ENCODE data around the gene KRTAP16-1.

The KRTAP16-1 gene

GRCh38 chr17:41325611-41326010, 16.5 kb upstream of the KRTAP16-1 start:
- TF ChIP-seq EZH2phosphoT487 (conservative IDR thresholded peaks at IDR 0.05; ENCODE audit: low read length) (no peak), CTCF (IDR thresholded peaks at IDR 0.05; ENCODE audit: insufficient read depth, low read length, poor library complexity, severe bottlenecking) (no peak)
- no peaks in the 10 kb centered on the region for H3K27me3 ChIP-seq (ENCODE audit: low read length)
- no peaks in the 10 kb centered on the region for H3K9me3 ChIP-seq (ENCODE audit: insufficient read depth, low read length)
- H3K9ac ChIP-seq (ENCODE audit: low read length) = no peak overlapping the region
- no peak overlapping the region for H3K4me3 ChIP-seq (ENCODE audit: insufficient read depth, low read length, poor library complexity, severe bottlenecking)
- H4K20me1 ChIP-seq (ENCODE audit: low read depth, low read length) = no peaks in the 10 kb centered on the region
- no peaks in the 10 kb centered on the region for H3K79me2 ChIP-seq (ENCODE audit: insufficient read depth, low read length)
- no peaks in the 10 kb centered on the region for H3F3A ChIP-seq (ENCODE audit: insufficient read depth)
- no peaks in the 10 kb centered on the region for H3K9me2 ChIP-seq (replicated peaks; ENCODE audit: insufficient read depth, low read length)
- H3K36me3 ChIP-seq (ENCODE audit: low read length) = no peaks in the 10 kb centered on the region
- no peak overlapping the region for H2AFZ ChIP-seq (ENCODE audit: low read depth, low read length, severe bottlenecking)
- H3K27ac ChIP-seq (ENCODE audit: low read depth, low read length) = no peak overlapping the region
- H3K4me2 ChIP-seq (ENCODE audit: low read depth, low read length, poor library complexity, severe bottlenecking) = no peak overlapping the region

GRCh38 chr17:41325126-41325525, 16.0 kb upstream of the KRTAP16-1 start:
- Histone ChIP-seq H3K9ac (ENCODE audit: low read length) (no peak overlapping the region), H3K27me3 (ENCODE audit: low read length) (no peaks in the 10 kb centered on the region)
- no peak for TF ChIP-seq CTCF (IDR thresholded peaks at IDR 0.05; ENCODE audit: insufficient read depth, low read length, poor library complexity, severe bottlenecking)
- no peak for TF ChIP-seq EZH2phosphoT487 (conservative IDR thresholded peaks at IDR 0.05; ENCODE audit: low read length)

GRCh38 chr17:41324180-41325075, 15.3 kb upstream of the KRTAP16-1 start:
- Histone ChIP-seq H3F3A (ENCODE audit: insufficient read depth) (no peaks in the 10 kb centered on the region), H3K27me3 (ENCODE audit: low read length) (no peaks in the 10 kb centered on the region), H3K4me3 (ENCODE audit: insufficient read depth, low read length, poor library complexity, severe bottlenecking) (no peak overlapping the region), H3K9me2 (replicated peaks; ENCODE audit: insufficient read depth, low read length) (no peaks in the 10 kb centered on the region), H3K79me2 (ENCODE audit: insufficient read depth, low read length) (no peaks in the 10 kb centered on the region), H2AFZ (ENCODE audit: low read depth, low read length, severe bottlenecking) (no peak overlapping the region), H3K9me3 (ENCODE audit: insufficient read depth, low read length) (peaks cover 8% of the 10 kb centered on the region; the same call in 1 of the 2 replicates), H3K36me3 (ENCODE audit: low read length) (0 out of 2 replicates have a peak, but pooled peaks cover 3% of the 10 kb centered on the region), H4K20me1 (ENCODE audit: low read depth, low read length) (no peaks in the 10 kb centered on the region), H3K4me2 (ENCODE audit: low read depth, low read length, poor library complexity, severe bottlenecking) (no peak overlapping the region), H3K9ac (ENCODE audit: low read length) (no peak overlapping the region), H3K27ac (ENCODE audit: low read depth, low read length) (no peak overlapping the region)
- TF ChIP-seq CTCF (IDR thresholded peaks at IDR 0.05; ENCODE audit: insufficient read depth, low read length, poor library complexity, severe bottlenecking) (no peak), EZH2phosphoT487 (conservative IDR thresholded peaks at IDR 0.05; ENCODE audit: low read length) (no peak)

More at GRCh38 chr17:41325126-41325525, 16.0 kb upstream of the KRTAP16-1 start:
- no peaks in the 10 kb centered on the region for H3K36me3 ChIP-seq (ENCODE audit: low read length)
- no peak overlapping the region for H3K4me2 ChIP-seq (ENCODE audit: low read depth, low read length, poor library complexity, severe bottlenecking)
- H3F3A ChIP-seq (ENCODE audit: insufficient read depth) = no peaks in the 10 kb centered on the region
- no peak overlapping the region for H3K27ac ChIP-seq (ENCODE audit: low read depth, low read length)
- no peak overlapping the region for H3K4me3 ChIP-seq (ENCODE audit: insufficient read depth, low read length, poor library complexity, severe bottlenecking)
- H3K79me2 ChIP-seq (ENCODE audit: insufficient read depth, low read length) = no peaks in the 10 kb centered on the region
- H3K9me2 ChIP-seq (replicated peaks; ENCODE audit: insufficient read depth, low read length) = no peaks in the 10 kb centered on the region
- no peaks in the 10 kb centered on the region for H4K20me1 ChIP-seq (ENCODE audit: low read depth, low read length)
- H3K9me3 ChIP-seq (ENCODE audit: insufficient read depth, low read length) = 0 out of 2 replicates have a peak, but pooled peaks cover 1% of the 10 kb centered on the region
- no peak overlapping the region for H2AFZ ChIP-seq (ENCODE audit: low read depth, low read length, severe bottlenecking)
